Measurements from ENCODE around the gene SFT2D3. TPM values are rescaled to one million over a fixed set of nuclear protein-coding genes. Genes with fewer than 3 reads are reported as not detected.

The SFT2D3 gene
- total and polyA plus RNA-seq, 10 donors: 3.7 to 13.2 (median 8.9) TPM

DNA sequence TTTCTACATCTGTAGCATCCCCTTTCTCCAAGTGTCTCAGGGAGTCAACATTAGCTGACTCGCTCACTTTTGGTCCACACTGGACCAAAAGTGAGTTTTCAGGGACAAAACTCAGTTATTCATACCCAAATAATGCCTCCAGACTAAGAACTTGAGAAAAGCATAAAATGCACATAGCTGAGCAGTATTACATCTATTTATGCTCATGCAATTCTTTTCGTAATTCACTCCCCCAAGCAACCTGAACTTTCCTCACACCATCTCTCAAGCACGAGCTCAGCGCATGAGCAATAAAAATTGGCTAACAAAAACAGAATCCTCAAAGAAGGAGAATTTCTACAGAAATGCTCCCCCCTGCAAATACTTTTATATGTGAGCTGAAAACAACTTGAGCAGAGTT, 17.0 kb downstream of the SFT2D3 start:
- DNase-seq: no peak
- intact Hi-C loops (cut with DNase I; ENCODE audit: low total_unique reads): no loop called here
- TF ChIP-seq POLR2AphosphoS5 (IDR thresholded peaks at IDR 0.05) (no peak), POLR2A (IDR thresholded peaks at IDR 0.05) (no peak)
- TF ChIP-seq, protein P1, sequence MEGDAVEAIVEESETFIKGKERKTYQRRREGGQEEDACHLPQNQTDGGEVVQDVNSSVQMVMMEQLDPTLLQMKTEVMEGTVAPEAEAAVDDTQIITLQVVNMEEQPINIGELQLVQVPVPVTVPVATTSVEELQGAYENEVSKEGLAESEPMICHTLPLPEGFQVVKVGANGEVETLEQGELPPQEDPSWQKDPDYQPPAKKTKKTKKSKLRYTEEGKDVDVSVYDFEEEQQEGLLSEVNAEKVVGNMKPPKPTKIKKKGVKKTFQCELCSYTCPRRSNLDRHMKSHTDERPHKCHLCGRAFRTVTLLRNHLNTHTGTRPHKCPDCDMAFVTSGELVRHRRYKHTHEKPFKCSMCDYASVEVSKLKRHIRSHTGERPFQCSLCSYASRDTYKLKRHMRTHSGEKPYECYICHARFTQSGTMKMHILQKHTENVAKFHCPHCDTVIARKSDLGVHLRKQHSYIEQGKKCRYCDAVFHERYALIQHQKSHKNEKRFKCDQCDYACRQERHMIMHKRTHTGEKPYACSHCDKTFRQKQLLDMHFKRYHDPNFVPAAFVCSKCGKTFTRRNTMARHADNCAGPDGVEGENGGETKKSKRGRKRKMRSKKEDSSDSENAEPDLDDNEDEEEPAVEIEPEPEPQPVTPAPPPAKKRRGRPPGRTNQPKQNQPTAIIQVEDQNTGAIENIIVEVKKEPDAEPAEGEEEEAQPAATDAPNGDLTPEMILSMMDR (IDR thresholded peaks at IDR 0.05 in 8 of 11, conservative IDR thresholded peaks at IDR 0.05 in 3 of 11): no peak
- H3K36me3 ChIP-seq: peaks cover 7 to 98% (median 62%) of the 10 kb centered on the region in 6 donors
- 85 to 96% (median 91%) methylated on average over 4 of the region's 4 CpGs for WGBS, 5 donors
- H3K4me3 ChIP-seq: no peak overlapping the region
- H3K9me3 ChIP-seq: no peaks in the 10 kb centered on the region
- no peaks in the 10 kb centered on the region for H3K27me3 ChIP-seq (replicated peaks in 1 of 7)
- no peak overlapping the region for H3K27ac ChIP-seq
- no peaks in the 10 kb centered on the region for H3K4me1 ChIP-seq

DNA sequence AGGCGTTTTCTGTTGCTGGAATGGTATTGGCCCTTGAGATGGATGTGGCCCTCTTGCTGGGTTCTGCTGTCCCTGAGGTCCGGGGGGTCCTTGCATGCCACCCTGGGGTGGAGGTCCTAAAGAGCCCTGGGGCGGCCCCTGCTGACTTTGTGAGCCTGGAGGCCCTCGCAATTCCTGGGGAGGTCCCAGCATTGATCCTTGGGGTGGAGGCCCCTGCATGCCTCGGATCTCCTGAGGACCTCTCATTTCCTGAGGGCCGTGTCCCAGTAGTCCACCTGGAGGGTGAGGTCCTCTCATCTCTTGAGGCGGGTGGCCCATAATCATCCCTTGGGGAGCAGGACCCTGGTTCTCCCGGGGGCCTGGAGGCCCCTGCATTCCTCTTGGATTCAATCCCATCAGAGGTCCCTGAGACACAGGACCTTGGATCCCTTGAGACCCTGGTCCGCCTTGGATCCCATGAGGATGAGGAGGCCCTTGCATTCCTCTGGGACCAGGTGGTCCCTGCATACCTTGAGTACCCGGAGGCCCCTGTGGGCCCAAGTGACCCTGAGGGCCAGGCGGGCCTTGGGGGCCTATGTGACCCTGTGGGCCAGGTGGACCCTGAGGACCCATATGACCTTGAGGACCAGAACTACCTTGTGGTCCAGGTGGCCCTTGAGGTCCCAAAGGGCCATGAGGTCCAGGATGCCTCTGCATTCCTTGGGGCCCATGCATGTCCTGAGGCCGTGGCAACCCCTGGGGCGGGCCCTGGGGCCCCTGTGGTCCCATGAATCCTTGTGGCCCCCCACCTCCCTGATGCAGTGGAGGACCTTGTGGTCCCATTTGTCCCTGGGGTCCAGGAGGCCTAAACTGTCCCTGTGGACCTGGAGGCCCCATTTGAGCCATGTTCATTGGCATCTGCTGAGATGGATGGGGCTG, 18.3 kb downstream of the SFT2D3 start:
- Histone ChIP-seq H3K4me3 (no peak overlapping the region), H3K9me3 (no peaks in the 10 kb centered on the region), H3K4me1 (no peaks in the 10 kb centered on the region), H3K36me3 (peaks cover 7 to 98% (median 57%) of the 10 kb centered on the region in 6 donors), H3K27me3 (replicated peaks in 1 of 7) (no peaks in the 10 kb centered on the region), H3K27ac (no peak overlapping the region)
- no peak for DNase-seq
- TF ChIP-seq, protein P1 (IDR thresholded peaks at IDR 0.05 in 8 of 11, conservative IDR thresholded peaks at IDR 0.05 in 3 of 11): no peak
- TF ChIP-seq POLR2A (IDR thresholded peaks at IDR 0.05) (no peak), POLR2AphosphoS5 (IDR thresholded peaks at IDR 0.05) (peak in 1 of 3 donors; percentile 53)
- WGBS, 5 donors: 95 to 97% (median 96%) methylated on average over 8 to 13 of the region's 13 CpGs
- intact Hi-C loops (cut with DNase I; ENCODE audit: low total_unique reads): no loop called here

DNA sequence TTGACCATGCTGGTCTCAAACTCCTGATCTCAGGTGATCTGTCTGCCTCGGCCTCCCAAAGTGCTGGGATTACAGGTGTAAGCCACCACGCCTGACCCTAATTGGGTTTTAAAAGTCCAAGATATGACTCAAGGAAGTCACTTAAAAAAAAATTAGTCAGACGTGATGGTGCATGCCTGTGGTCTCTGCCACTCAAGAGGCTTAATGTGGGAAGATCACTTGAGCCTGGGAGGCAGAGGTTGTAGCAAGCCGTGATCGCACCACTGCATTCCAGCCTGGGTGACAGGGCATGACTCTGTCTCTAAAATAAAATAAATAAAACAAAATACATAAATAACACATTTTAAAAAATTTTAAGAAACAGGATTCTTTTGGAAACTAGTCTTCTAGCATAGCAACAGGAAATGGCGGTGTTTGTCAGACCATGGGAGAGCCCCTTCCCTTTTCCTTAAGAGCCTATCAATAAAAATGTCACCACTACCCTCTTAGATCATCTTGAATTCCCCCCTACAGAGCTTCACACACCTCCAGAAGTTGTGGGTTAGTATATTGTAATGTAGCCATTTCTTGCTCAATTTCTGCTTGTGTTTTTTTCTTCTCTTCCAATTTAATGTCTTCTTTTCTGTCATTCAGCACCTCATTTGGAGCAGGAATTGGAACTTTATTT, 20.1 kb downstream of the SFT2D3 start:
- Histone ChIP-seq H3K9me3 (no peaks in the 10 kb centered on the region), H3K4me3 (no peak overlapping the region), H3K4me1 (no peaks in the 10 kb centered on the region), H3K27me3 (replicated peaks in 1 of 7) (no peaks in the 10 kb centered on the region), H3K27ac (no peak overlapping the region), H3K36me3 (peaks cover 7 to 98% (median 50%) of the 10 kb centered on the region in 6 donors)
- intact Hi-C loops (cut with DNase I; ENCODE audit: low total_unique reads): no loop called here
- no peak for DNase-seq
- TF ChIP-seq POLR2AphosphoS5 (IDR thresholded peaks at IDR 0.05) (no peak), POLR2A (IDR thresholded peaks at IDR 0.05) (no peak)
- TF ChIP-seq, protein P1 (IDR thresholded peaks at IDR 0.05 in 8 of 11, conservative IDR thresholded peaks at IDR 0.05 in 3 of 11): no peak
- WGBS, 5 donors: 92 to 97% (median 92%) methylated on average over 6 of the region's 6 CpGs

DNA sequence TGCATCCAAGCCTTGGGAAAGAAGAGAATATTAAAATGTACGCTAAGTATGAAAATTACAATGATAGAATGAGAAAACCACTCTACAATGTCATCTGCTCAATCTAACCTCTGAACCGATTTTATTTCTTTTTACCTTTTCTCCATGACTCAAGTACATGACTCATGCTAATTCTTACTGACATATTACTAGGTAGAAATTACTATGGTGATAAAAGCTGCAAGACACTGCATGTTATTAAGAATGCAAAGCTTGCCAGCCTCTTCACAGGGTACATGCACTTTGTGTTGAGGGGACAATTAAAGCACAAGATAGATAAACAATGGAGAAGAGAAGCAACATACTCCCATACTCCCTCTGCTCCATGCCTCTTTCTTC, 20.7 kb downstream of the SFT2D3 start:
- Histone ChIP-seq H3K27ac (no peak overlapping the region), H3K36me3 (peaks cover 7 to 93% (median 47%) of the 10 kb centered on the region in 6 donors), H3K9me3 (no peaks in the 10 kb centered on the region), H3K4me3 (no peak overlapping the region), H3K4me1 (no peaks in the 10 kb centered on the region), H3K27me3 (replicated peaks in 1 of 7) (no peaks in the 10 kb centered on the region)
- 95 to 100% (median 98%) methylated on average over 2 of the region's 2 CpGs for WGBS, 5 donors
- intact Hi-C loops (cut with DNase I; ENCODE audit: low total_unique reads): no loop called here
- TF ChIP-seq POLR2AphosphoS5 (IDR thresholded peaks at IDR 0.05): no peak
- TF ChIP-seq, protein P1 (IDR thresholded peaks at IDR 0.05 in 8 of 11, conservative IDR thresholded peaks at IDR 0.05 in 3 of 11): no peak
- no peak for TF ChIP-seq POLR2A (IDR thresholded peaks at IDR 0.05)
- no peak for DNase-seq
